NCI-H146 treated with DMSO at 0.1 percent for 48 hours (cell line): ENCODE data around the gene ZNF837.
"Not testable (repeated sequence)": the region's sequence is repeated elsewhere in the genome, so short reads cannot be mapped to it uniquely, and the experiment has no call there.

ENCODE experiments used
- DNase-seq: peaks from one replicate; lab custom pipeline; 2025; ENCODE audit not compliant: unreplicated experiment; lab: John Stamatoyannopoulos, UW

Gene ZNF837

DNA sequence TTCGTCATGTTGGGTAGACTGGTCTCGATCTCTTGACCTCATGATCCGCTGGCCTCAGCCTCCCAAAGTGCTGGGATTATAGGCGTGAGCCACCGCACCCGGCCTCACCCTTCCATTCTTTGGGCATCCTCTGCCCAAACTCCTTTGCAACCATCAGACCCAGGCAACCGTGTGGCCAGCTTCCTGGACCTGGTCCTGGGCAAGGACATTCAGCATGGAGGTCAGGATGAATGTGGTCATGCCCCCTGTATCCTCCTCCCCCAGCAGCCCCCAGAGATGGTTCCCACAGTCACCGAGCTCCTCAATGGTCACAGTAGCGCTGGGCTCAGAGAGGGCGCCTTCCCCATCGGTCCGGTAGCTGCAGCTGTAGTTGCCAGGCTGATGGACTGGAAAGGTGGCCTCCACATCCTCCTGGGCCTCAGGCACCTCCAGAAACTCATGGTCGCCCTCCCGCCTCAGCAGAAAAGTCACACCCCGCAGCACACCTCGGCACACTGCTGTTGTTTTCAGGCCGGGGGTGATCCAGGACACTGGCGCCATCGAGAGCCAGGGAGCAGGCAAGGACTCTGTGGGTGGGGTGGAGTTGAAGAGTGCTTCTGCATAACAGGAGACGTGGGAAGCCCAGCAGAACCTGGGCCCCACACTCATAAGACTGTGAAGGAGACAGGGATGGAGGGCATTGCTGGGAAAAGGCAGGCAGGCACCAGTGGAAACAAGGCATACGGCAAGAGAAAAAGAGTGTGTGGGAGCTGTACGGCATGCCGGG is 28.7 kb downstream of the ZNF837 start:
- DNase-seq: no peak

DNA sequence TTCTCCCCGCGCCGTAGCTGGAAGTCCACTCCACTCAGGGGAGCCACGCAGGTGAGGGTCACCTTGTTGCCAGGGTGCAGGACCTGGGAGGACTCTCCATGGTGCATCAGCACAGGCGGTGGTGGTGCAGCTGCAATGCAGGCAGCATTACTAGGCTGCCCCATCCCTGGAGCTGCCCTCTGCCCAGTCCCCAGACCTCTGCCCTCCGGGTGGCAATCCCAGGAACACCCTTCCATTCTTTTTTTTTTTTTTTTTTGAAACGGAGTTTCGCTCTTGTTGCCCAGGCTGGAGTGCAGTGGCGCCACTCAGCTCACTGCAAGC is 29.3 kb downstream of the ZNF837 start:
- DNase-seq: no peak

DNA sequence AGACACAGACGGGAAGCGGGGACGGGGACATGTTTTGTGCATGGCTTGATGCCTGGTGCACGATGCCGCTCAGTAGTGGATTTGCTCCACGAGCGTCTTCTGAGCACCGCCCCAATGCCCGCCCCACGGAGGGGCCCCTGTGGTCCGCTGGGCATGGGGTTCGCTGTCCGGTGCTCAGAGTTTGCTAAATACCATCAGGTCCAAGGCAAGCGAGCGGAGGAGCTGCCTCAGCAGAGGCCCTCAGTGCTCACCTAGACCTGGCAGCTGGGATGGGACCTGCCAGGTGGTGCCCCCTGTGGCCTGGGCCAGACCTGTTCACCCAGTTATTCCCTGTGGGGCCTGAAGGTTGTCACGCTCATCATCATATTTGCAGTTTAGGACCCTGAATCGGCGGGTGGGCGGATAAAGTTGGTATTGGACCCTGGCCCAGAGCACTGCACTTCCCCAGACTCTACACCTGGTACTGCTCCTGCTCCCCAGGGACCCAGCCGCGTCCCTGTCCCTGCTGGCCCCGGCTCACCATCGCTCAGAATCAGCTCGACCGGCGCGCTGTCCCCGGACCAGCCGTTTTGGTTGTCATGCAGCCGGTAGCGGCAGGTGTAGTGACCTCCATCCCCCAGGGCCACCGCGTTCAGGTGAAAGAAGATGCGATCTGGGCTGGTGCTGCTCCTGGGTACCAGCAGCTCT is 29.8 kb downstream of the ZNF837 start:
- no peak for DNase-seq

DNA sequence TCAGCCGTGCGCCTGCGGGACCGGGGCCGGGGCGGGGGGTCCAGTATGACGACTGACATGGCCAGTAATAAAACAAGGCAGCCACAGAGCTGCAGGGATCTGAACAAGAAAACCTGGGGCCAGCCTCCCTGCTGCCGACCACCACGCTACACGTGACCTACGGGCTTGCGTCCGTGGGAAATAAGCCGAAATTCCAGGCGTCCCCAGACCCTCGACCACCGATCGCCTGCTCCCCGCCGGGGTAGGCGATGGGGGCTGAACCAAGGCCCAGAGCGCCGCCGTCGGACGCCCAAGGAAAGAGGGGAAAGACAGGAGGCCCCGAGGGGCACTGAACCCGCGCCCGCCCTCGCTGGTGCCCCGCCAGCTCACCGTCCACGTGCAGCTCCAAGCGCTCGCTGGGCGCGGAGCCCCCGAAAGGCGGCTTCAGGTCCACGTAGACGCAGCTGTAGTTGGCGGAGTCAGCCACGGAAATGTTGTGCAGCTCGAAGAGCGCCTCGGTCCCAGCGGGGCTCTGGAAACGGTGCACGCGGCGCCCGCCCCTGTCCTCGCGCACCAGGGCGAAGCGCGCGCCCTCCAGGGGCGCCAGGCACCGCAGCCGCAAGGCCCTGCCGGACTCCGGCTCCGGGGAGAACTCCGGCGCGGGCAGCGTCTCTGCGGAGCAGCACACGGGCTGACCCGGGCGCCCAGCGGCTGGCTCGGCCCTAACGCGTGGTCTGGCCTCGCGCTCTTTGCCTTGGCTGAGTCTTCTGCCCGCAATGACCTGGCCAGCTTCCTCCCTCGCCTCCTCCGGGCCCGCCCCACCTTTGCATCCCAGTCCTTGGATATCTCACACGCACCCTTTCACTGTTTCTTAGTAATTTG is 30.6 kb downstream of the ZNF837 start:
- DNase-seq: no peak

DNA sequence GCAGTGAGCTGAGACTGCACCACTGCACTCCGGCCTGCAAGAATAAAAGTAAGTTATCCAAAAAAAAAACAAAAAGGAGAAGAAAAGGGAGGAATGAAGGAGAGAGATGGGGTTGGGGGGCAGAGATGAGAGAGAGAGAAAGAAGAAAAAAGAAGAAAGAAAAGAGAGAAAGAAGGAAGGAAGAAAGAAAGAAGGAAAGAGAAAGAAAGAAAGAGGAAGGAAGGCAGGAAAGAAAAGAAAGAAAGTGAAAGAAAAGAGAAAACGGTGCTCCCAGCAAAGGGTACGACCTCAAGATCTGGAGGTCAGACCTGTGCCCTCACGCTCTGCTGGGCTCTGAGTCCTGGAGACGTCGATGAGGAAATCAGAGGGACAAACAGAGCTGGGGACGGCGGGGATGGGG is 31.2 kb downstream of the ZNF837 start:
- no peak for DNase-seq

DNA sequence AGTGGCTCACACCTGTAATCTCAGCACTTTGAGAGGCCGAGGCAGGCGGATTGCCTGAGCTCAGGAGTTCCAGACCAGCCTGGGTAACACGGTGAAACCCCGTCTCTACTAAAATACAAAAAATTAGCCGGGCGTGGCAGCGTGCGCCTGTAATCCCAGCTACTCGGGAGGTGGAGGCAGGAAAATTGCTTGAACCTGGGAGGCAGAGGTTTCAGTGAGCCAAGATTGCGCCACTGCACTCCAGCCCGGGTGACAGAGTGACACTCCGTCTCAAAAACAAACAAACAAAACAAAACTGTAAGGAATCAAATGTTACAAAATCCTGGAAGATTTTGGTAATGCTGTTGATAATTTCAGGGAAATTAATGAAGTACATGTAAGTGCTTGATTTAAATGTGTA is 32.8 kb downstream of the ZNF837 start:
- DNase-seq: not testable (repeated sequence)

DNA sequence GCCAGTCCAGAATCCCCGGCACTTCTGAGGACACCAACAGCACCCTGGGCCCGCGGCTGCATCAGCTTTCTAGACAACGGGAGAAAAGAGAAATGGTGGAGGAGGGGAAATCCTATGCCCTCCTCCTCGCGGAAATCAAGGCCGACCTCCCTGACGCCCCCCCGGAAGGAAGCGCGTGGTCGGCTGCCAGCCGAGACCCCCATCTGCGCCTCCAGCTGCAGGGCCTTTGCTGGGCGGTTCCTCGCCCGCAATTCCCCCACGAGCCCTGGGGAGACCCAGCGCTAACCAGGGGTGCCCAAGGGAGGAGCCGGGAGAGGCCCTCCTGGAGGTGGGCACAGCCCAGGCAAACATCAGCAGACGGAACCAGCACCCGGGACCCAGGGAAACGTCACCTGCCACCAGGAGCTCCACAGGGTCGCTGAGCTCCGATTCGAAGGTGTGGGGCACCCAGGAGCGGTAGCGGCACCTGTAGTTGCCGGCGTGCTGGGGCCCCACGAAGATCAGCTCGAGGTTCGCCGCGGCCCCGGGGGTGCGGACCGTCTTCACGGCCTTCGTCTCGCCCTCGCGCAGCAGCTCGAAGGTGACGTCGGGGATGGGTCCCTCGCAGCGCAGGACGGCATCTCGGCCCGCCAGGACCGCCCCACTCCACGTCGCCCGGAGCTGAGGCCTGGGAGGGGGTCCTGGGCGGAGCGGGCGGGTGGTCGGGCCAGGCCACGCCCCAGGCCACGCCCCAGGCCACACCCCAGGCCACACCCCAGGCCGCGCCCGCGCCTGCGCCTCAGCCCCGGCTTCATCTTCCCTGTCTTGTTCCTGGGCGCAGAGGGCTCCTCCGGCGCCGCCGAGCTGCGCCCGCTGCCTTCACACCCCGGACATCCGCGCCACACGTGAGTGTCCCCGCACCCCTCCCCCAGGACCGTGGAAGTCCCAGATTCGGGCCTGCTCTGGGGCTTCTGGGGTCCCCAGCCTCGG is 33.6 kb downstream of the ZNF837 start:
- DNase-seq: peak; percentile 70

DNA sequence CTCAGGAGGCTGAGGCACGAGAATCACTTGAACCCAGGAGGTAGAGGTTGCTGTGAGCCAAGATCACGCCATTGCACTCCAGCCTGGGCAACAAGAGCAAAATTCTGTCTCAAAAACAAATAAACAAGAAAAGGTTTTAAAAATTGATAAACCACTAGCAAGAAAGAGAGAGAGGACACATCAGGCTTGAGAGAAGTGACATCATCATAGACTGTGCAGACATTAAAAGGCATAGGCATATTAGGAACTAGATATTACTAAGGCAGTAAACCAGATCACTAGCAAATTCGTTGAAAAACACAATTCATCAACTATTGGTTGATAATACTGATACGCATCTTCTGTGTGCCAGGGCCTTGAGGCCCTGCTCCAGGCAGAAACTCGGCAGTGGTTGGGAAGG is 35.3 kb downstream of the ZNF837 start:
- DNase-seq: no peak

DNA sequence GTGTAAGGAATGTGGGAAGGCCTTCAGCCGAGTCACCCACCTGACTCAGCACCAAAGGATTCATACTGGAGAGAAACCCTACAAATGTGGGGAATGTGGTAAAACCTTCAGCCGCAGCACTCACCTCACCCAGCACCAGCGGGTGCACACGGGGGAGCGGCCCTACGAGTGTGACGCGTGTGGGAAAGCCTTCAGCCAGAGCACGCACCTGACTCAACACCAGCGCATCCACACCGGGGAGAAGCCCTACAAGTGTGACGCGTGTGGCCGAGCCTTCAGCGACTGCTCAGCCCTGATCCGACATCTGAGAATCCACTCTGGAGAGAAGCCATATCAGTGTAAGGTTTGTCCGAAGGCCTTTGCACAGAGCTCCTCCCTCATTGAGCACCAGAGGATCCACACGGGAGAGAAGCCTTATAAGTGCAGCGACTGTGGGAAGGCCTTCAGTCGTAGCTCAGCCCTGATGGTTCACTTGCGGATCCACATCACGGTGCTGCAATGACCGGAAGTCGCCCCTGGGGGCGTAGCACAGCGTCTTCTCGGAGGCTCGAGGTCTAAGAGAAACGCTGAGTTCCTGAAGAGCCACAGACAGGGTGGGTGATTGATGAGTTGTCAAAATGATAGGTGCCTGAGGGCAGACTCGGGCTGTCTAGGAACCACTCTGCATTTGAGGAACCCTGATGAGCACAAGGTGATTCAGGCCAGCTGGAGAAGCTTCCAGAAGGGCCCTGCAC is 41.8 kb downstream of the ZNF837 start:
- DNase-seq: no peak

DNA sequence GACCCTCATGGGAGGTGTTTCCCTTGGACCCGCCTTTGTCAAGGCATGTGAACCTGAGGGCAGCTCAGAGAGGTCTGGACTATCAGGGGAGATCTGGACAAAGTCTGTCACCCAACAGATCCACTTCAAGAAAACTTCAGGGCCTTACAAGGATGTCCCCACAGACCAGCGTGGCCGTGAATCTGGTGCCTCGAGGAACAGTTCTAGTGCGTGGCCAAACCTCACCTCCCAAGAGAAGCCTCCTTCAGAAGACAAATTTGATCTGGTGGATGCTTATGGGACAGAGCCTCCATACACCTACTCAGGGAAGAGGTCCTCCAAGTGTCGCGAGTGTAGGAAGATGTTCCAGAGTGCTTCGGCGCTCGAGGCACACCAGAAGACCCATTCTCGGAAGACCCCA is 42.5 kb downstream of the ZNF837 start:
- DNase-seq: no peak

DNA sequence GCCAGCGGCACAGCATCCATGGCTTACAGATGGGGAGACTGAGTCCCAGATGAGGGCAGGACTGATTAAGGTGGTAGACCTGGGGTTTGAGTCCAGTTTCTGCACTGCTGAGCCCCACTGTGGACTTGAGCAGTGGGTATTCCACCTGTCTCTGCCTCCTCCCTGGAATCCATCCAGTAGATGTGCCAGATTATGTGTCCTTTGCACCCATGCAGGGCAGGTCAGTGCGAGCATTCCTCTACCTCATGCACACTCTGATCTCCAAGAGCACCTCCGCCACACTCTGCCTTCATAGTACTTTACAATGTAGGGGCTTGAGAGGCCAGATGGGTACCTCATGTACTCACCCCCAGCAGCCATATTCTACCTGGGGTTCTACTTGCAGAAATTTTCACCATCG is 44.0 kb downstream of the ZNF837 start:
- DNase-seq: no peak

DNA sequence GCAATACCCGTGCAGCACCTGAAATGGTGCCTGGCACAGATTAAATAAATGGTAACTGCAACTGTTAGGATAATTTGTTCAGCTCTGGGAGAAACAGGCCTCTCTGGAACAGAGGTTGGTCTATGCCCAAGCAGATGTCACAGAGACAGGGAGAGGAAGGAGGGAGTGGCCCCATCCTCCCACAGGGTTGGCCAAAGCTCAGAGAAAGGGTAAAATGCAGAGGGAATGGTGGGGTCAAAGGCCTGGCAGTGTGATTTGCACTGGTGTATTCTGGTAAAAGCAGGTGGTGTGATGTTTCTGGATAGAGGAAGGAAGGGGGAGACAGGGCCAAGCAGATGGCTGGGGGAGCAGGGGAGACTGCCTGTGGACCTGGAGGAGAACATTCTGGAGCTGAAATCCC is 44.6 kb downstream of the ZNF837 start:
- DNase-seq: no peak

DNA sequence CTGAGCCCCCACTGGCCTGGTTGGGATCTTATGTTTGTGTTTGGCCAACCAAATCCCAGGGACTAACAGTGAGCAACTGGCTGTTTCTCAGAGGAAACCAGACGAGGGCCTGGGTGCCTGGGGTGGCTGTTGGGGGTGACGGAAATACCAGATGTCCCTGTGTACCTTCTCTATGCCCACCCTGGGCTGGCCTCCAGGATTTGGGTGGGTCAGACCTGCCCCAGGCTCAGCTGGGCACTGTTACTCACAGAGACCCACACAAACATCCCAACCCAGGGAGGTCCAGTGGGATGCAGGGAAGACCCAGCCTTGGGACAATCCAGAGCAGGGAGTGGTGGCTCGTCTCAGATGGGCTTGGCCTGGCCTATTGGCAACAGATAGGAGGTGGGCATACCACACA is 45.2 kb downstream of the ZNF837 start:
- no peak for DNase-seq

DNA sequence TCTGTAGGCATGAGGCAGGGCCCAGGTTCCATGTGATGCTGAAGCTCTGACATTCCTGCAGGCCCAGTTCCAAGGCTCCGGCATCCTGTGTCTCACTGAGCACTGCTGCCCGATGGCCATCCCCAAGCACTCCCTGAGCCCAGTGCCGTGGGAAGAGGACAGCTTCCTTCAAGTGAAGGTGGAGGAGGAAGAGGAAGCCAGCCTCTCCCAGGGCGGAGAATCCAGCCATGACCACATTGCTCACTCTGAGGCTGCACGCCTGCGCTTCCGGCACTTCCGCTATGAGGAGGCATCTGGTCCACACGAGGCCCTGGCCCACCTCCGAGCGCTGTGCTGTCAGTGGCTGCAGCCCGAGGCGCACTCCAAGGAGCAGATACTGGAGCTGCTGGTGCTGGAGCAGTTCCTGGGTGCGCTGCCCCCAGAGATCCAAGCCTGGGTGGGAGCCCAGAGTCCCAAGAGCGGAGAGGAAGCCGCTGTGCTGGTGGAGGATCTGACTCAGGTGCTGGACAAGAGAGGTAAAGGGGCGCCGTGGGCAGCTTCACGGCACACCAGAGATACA is 46.1 kb downstream of the ZNF837 start:
- DNase-seq: no peak

DNA sequence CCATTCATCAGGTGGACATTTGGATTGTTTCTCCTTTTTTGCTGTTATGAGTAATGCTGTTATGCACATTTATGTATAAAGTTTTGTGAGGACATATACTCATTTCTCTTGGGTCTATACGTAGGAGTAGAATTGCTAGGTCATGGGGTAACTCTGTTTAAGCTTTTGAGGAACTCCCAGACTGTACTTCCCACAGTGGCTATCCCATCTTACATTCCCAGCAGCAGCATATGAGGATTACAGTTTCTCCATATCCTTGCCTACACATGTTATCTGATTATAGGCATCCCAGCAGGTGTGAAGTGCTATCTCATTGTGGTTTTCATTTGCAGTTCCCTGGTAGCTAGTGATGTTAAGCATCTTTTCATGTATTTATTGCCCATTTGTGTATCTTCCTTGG is 48.1 kb downstream of the ZNF837 start:
- no peak for DNase-seq

DNA sequence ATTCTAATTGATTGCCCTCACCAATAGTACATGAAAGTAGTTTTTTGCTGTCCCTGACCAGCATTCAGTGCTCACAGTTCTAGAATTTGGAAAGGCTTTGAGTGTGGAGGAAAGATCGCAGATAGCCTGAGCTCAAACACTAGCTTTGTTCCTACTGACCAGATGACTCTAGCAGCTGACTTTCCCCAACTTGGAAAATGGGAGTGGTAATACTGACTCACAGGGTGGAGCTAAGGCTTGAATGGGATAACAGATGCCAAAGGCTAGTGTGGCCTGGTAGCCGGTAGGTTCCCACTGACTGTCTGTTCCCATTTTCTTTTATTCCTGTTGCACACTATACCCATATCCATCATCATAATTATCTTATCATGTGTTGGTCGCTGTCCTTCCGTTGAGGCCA is 50.4 kb downstream of the ZNF837 start:
- no peak for DNase-seq

DNA sequence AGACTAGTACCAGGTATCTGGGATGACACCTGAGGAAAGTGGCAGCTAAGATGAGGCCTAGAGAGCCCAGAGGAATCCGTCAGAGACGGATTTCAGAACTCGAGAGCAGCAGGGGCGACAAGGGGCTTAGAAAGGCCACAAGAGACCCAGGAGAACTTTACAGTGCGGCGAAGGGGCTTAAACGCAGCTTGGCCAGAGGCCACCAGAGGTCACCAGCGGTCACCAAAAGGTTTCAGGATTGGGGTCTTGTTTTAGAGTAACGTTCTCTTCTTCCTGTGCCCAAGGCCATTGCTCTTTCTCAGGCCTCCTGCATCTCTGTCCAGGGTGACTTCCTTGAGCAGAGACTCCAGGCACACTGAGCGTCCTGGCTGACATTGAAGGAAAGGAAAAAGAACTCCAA is 51.8 kb downstream of the ZNF837 start:
- DNase-seq: no peak

DNA sequence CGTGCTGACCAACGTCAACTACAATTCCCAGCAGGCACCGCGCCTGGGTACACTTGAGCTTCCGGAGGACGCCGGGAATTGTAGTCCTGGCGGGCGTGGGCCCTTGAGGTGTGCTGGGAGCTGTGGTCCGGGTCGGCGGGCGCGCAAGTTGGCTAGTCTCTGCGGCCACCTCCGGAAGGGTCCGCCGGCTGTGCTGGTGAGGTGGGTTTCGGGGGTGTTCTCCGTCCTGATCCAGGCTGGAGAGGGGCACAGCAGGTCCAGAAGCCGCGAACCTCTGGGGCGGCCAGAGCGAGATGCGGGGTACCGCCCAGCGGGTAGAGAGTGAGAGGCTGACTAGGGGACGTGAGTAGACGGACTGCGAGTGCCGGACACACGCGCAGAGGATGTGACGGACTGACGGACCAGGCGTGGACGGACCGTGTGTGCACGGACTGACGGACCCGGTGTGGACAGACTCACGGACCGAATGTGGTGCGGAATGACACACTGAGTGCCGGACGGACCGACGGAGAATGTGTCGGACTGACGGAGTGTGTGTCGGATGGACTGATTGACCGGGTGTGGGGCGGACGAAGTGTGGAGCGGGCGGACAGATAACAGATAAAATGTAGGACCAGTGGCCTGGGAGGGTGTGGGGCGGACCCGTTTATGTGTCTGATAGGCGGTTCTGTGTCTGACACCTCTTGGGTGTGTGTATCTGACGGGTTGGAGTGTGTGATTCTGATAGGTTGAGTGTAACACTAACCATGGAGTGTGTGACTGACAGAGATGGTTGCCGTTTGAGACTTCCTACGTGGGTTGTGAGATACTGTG is 53.7 kb downstream of the ZNF837 start, which contains the start of gene ZSCAN22:
Gene ZSCAN22, plus strand, starts transcription at position 81 of the 813 bp plus-strand sequence. CDS start 7,809 bp downstream, outside the sequence.
- DNase-seq: peak; percentile 95

DNA sequence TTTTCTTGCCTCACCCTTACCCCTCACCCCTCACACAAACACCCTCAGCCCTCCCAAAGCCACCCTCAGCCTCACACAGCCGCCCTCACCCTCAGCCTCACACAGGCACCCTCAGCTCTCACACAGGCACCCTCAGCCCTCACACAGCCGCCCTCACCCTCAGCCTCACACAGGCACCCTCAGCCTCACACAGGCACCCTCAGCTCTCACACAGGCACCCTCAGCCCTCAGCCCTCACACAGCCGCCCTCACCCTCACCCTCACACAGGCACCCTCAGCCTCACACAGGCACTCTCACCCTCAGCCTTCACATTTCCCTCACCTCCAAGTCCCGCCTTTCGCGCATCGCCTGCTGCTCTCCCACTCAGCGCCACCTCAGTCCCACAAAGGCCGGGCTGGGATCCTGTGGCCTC is 54.3 kb downstream of the ZNF837 start:
- no peak for DNase-seq
